B cell (primary cell): ENCODE measurements around the gene APOL5. TPM values are rescaled to one million over a fixed set of nuclear protein-coding genes. Genes with fewer than 3 reads are reported as not detected.

ENCODE experiments used
- ATAC-seq: fragments of 200-7000 bp; cut with Tn5 transposase; one replicate; pipeline ENCODE4 v1.10.0; 2021; ENCODE audit warnings: low read depth, mild to moderate bottlenecking, moderate number of reproducible peaks, moderate library complexity
- CTCF ChIA-PET: fragments of 350-600 bp; sonication (Branson Sonifier 250); formaldehyde crosslinking; loops from one replicate; lab custom pipeline; 2021; ENCODE audit warnings: antibody characterized with exemption, inconsistent platforms; lab: Charles Lee
- POLR2A ChIA-PET: fragments of 350-600 bp; sonication (Branson Sonifier 250); formaldehyde crosslinking; loops from one replicate; lab custom pipeline; 2021; ENCODE audit warnings: antibody characterized with exemption; lab: Charles Lee
- DNase-seq: peaks from one replicate; pipeline ENCODE4 v3.0.0; 2013
- H2AFZ ChIP-seq: 2 replicates; pipeline ENCODE4 v1.6.1; 2012; ENCODE audit warnings: mild to moderate bottlenecking, low read depth, low read length; ENCODE audit not compliant: insufficient read depth, poor library complexity, severe bottlenecking
- H3K27ac ChIP-seq, 2 donors: 1 replicate in 1 of 2; 2 replicates in 1 of 2; pipeline ENCODE4 v1.5.1; 2012 to 2013; ENCODE audit warnings: low read length in 2 of 2, mild to moderate bottlenecking in 2 of 2, moderate library complexity in 1 of 2
- H3K27me3 ChIP-seq, 4 experiments: fragments of 200-600 bp in 1 of 4; sonication (generic) in 1 of 4; replicated peaks in 1 of 4; 1 replicate in 2 of 4; 2 replicates in 2 of 4; pipeline versions ENCODE4 v1.6.1 to v1.7.0; 2013 to 2016; ENCODE audit warnings: low read length in 3 of 4, mild to moderate bottlenecking in 2 of 4, mixed read lengths in 1 of 4, moderate library complexity in 1 of 4; ENCODE audit not compliant: insufficient read depth in 4 of 4, control insufficient read depth in 3 of 4; ENCODE audit errors: control extremely low read depth in 1 of 4
- H3K36me3 ChIP-seq, 2 experiments: replicated peaks in 1 of 2; 1 replicate in 1 of 2; 2 replicates in 1 of 2; pipeline versions ENCODE4 v1.6.1 to v1.7.1; 2013; ENCODE audit warnings: low read length in 1 of 2; ENCODE audit not compliant: insufficient read depth in 2 of 2, control insufficient read depth in 1 of 2; ENCODE audit errors: control extremely low read depth in 1 of 2, extremely low read depth in 1 of 2
- H3K4me1 ChIP-seq, 2 donors: fragments of 200-600 bp in 1 of 2; sonication (generic) in 1 of 2; 1 replicate in 1 of 2; 2 replicates in 1 of 2; pipeline versions ENCODE4 v1.5.1 to v1.6.1; 2013 to 2017; ENCODE audit warnings: low read length in 2 of 2; ENCODE audit not compliant: control insufficient read depth in 2 of 2, insufficient read depth in 2 of 2
- H3K4me2 ChIP-seq: replicated peaks from 2 replicates; pipeline ENCODE3; 2012; ENCODE audit warnings: mild to moderate bottlenecking, low read depth, low read length; ENCODE audit not compliant: poor library complexity, severe bottlenecking
- H3K4me3 ChIP-seq, 5 experiments: fragments of 200-600 bp in 1 of 5; sonication (generic) in 1 of 5; 1 replicate in 3 of 5; 2 replicates in 2 of 5; pipeline versions ENCODE4 v1.5.1 to v1.7.0; 2011 to 2016; ENCODE audit warnings: low read length in 4 of 5, mild to moderate bottlenecking in 4 of 5, low read depth in 2 of 5, control low read depth in 1 of 5, moderate library complexity in 1 of 5; ENCODE audit not compliant: insufficient read depth in 1 of 5; ENCODE audit errors: control extremely low read depth in 1 of 5, extremely low read depth in 1 of 5
- H3K79me2 ChIP-seq: fragments of 200-600 bp; sonication (generic); one replicate; pipeline ENCODE4 v1.6.0; 2016; ENCODE audit warnings: low read length; ENCODE audit not compliant: control insufficient read depth, insufficient read depth
- H3K9ac ChIP-seq: fragments of 200-600 bp; sonication (generic); 2 replicates; pipeline ENCODE4 v1.6.1; 2017; ENCODE audit warnings: mild to moderate bottlenecking, low read length, moderate library complexity
- H3K9me3 ChIP-seq, 3 donors: one replicate each; pipeline versions ENCODE4 v1.6.1 to v1.7.1; 2013; ENCODE audit warnings: low read length in 2 of 3; ENCODE audit not compliant: control insufficient read depth in 2 of 3, insufficient read depth in 1 of 3; ENCODE audit errors: control extremely low read depth in 1 of 3
- H4K20me1 ChIP-seq: 2 replicates; pipeline ENCODE4 v1.6.0; 2012; ENCODE audit warnings: mild to moderate bottlenecking, low read length; ENCODE audit not compliant: insufficient read depth, control insufficient read depth, poor library complexity, severe bottlenecking
- H3K27ac Mint-ChIP-seq: one replicate; pipeline ENCODE4 v1.8.0; 2021; ENCODE audit warnings: mixed read lengths
- H3K27me3 Mint-ChIP-seq: one replicate; pipeline ENCODE4 v1.8.0; 2021; ENCODE audit warnings: mixed read lengths
- H3K4me1 Mint-ChIP-seq: one replicate; pipeline ENCODE4 v1.8.0; 2021; ENCODE audit warnings: mixed read lengths
- H3K4me3 Mint-ChIP-seq: one replicate; pipeline ENCODE4 v1.8.0; 2021; ENCODE audit warnings: mixed read lengths
- H3K9me3 Mint-ChIP-seq: one replicate; pipeline ENCODE4 v1.8.0; 2022; ENCODE audit warnings: mixed read lengths; ENCODE audit not compliant: insufficient read depth
- EZH2 ChIP-seq: IDR thresholded peaks from 2 replicates; pipeline ENCODE4 v1.6.1; 2012; ENCODE audit warnings: borderline replicate concordance, low read depth, mild to moderate bottlenecking, moderate library complexity, low read length; ENCODE audit not compliant: insufficient read depth, poor library complexity, severe bottlenecking
- WGBS: methylation state at CpG from one replicate; pipeline ENCODE4 v1.1.5; 2013; ENCODE audit warnings: missing lambda C conversion rate; ENCODE audit not compliant: insufficient coverage; 5-methylcytosine and 5-hydroxymethylcytosine counted together
- intact Hi-C: fragments of 100-400 bp; cut with micrococcal nuclease; formaldehyde crosslinking; loops from one replicate; pipeline ENCODE4 v1.10.0; 2022
- polyA plus RNA-seq: library from polyadenylated mRNA; depleted of rRNA; stranded (reverse); fragments of >200 nt; gene quantifications from 2 replicates; pipeline ENCODE4 v1.2.3, GENCODE V29; 2012
- total RNA-seq, 2 donors: library from RNA; stranded (reverse); fragments of 120-200 nt in 1 of 2; gene quantifications; 1 replicate in 1 of 2; 2 replicates in 1 of 2; pipeline versions ENCODE4 v1.2.3 to v1.2.4, GENCODE V29; 2013 to 2022
- TF ChIP-seq, protein P1 (sequence below): fragments of 200-600 bp; IDR thresholded peaks from one replicate; pipeline ENCODE4 v1.8.0; 2022; ENCODE audit warnings: antibody characterized with exemption, mild to moderate bottlenecking

Gene APOL5
- total and polyA plus RNA-seq, 2 donors (not counting 1 experiment from before 2014, with no cell fraction given) = not detected

DNA sequence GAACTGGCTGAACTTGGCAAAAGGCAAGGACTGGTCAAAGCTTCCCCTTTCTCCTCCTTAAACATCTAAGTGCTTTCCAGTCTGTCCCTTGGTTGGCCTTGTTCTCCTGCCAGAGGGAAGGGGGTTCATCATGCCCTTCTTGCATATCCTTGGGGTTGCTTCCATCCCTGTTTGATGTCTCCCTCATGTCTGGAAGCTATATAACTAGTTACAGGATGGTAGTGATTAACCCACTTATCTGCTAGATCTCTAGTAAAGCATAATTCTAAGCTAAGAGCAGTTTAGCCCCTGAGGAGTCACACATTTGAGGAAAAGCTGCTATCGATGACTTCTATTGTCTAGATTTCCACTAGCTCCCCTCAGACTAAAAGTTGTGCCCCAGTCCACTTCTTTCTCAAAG, 22.9 kb downstream of the APOL5 start:
- Mint-ChIP-seq H3K4me3 (no peak overlapping the region), H3K9me3 (no peaks in the 10 kb centered on the region), H3K27ac (no peak overlapping the region), H3K4me1 (peaks cover 7% of the 10 kb centered on the region), H3K27me3 (peaks cover 85% of the 10 kb centered on the region)
- Histone ChIP-seq H3K4me2 (no peak overlapping the region), H3K79me2 (no peaks in the 10 kb centered on the region), H3K9ac (no peak overlapping the region), H3K27me3 (peaks cover 2 to 67% (median 57%) of the 10 kb centered on the region in 4 experiments), H3K27ac (no peak overlapping the region), H3K4me3 (no peak overlapping the region), H3K4me1 (peaks cover 3 to 12% of the 10 kb centered on the region in 2 donors), H2AFZ (no peak overlapping the region), H3K9me3 (peaks cover 0 to 2% (median 0%) of the 10 kb centered on the region in 3 donors), H4K20me1 (no peaks in the 10 kb centered on the region), H3K36me3 (no peaks in the 10 kb centered on the region)
- TF ChIP-seq, protein P1, sequence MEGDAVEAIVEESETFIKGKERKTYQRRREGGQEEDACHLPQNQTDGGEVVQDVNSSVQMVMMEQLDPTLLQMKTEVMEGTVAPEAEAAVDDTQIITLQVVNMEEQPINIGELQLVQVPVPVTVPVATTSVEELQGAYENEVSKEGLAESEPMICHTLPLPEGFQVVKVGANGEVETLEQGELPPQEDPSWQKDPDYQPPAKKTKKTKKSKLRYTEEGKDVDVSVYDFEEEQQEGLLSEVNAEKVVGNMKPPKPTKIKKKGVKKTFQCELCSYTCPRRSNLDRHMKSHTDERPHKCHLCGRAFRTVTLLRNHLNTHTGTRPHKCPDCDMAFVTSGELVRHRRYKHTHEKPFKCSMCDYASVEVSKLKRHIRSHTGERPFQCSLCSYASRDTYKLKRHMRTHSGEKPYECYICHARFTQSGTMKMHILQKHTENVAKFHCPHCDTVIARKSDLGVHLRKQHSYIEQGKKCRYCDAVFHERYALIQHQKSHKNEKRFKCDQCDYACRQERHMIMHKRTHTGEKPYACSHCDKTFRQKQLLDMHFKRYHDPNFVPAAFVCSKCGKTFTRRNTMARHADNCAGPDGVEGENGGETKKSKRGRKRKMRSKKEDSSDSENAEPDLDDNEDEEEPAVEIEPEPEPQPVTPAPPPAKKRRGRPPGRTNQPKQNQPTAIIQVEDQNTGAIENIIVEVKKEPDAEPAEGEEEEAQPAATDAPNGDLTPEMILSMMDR = no peak
- TF ChIP-seq EZH2 = no peak
- no peak for ATAC-seq
- CTCF ChIA-PET = no interaction called here
- POLR2A ChIA-PET = no interaction called here
- no CpG with 5 or more reads among the region's 1 CpG for WGBS
- DNase-seq = no peak
- intact Hi-C loops = no loop called here

DNA sequence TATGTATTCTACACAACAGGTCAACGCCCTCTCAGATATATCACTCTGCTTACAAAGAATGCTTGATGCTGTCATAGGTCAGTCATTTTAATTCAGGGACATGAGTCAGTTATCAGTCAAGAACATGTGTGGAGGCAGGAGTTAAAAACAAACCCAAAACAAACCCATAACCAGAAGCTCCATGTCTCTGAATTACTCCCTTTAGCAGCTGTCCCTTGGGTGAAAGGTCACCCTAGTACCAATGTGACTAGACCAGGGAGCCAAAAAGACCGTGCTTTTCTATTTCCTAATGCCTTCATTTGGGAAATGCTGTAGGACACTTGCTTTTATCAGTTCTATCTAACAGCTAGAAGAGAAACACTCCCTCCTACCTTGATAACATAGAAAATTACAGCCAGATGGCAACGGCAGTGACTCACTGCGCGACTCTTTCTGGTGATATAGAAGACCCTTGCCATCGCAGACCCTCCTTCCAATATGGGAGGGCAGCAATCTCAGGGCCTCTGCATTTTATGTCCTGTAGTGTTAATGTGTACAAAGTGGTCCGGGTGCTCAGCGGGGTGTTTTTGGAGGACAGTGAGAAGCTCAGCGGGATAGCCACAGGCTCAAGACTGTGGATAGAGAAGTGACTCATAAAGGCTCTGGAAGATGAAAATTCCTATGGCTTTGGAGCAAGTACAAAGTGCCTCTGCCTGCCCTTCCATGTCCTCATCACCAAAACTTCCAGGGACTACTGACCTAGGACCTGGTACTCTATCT, 24.8 kb downstream of the APOL5 start:
- peaks cover 2 to 78% (median 59%) of the 10 kb centered on the region in 4 experiments for H3K27me3 ChIP-seq
- H4K20me1 ChIP-seq = no peaks in the 10 kb centered on the region
- no peak overlapping the region for H3K27ac ChIP-seq
- no peak overlapping the region for H3K4me3 ChIP-seq
- 92% methylated on average over 2 of the region's 9 CpGs for WGBS
- peaks cover 87% of the 10 kb centered on the region for H3K27me3 Mint-ChIP-seq
- ChIA-PET CTCF (no interaction called here), POLR2A (no interaction called here)
- H3K27ac Mint-ChIP-seq = no peak overlapping the region
- no peak overlapping the region for H2AFZ ChIP-seq
- peaks cover 7% of the 10 kb centered on the region for H3K4me1 Mint-ChIP-seq
- no peak for ATAC-seq
- DNase-seq = no peak
- H3K4me1 ChIP-seq = peaks cover 3 to 12% of the 10 kb centered on the region in 2 donors
- H3K79me2 ChIP-seq = no peaks in the 10 kb centered on the region
- intact Hi-C loops = no loop called here
- no peak overlapping the region for H3K4me2 ChIP-seq
- H3K9ac ChIP-seq = no peak overlapping the region
- TF ChIP-seq, protein P1 = no peak
- TF ChIP-seq EZH2 = no peak
- no peak overlapping the region for H3K4me3 Mint-ChIP-seq
- no peaks in the 10 kb centered on the region for H3K9me3 Mint-ChIP-seq
- H3K9me3 ChIP-seq = peaks cover 0 to 3% (median 0%) of the 10 kb centered on the region in 3 donors
- H3K36me3 ChIP-seq = no peaks in the 10 kb centered on the region
